AG09319 (cell line): ENCODE measurements around the gene KCNK5.

Experiments used
- DNase-seq: peaks from one replicate; pipeline ENCODE4 v3.0.0-alpha.2; 2010; ENCODE audit warnings: low read depth; ENCODE audit errors: extremely low read depth
- CTCF ChIP-seq: IDR thresholded peaks from 2 replicates; pipeline ENCODE4 v1.5.1; 2011; ENCODE audit warnings: low read depth, mild to moderate bottlenecking, inconsistent platforms, low read length, moderate library complexity

The KCNK5 gene

GRCh38 chr6:39181826-39182225 lies 47.4 kb downstream of the KCNK5 start:
- no peak for TF ChIP-seq CTCF
- no peak for DNase-seq

DNA sequence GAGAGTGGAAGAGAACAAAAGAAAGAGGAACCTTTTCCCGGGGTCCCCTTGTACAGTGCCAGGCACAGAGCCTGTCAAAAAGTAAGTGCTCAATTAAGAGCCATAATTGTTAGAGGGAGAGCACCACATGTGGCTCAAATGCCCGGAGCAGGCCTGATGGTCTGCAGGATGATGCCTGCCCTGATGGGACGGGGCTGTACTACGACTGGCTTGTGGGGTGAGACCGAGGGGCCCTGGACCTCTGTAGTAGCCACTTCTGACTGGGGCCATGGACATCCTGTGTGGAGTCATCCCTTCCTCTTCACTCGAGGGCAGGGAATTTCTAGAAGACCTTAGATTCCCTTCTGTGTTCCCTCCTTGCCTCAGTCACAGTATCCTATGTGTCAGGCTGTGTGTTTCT lies 47.9 kb downstream of the KCNK5 start:
- TF ChIP-seq CTCF, result no peak
- no peak for DNase-seq

DNA sequence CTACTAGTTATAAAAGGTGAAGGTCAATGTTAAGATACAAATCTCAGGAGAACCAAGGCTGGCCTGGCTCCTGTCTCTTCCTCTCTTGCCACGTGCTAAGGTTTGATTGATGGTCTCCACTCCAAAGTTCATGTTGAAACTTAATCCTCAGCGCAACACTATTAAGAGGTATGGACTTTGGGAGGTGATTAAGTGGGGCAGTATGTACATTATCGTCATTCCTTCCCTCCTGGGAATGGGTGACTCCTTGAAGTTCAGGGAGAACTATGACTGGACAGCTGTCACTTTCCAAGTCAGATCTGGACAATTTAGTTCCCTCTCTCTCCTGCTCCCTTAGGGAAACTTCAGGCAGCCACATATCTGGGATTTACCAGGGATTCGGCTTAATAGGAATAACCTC lies 50.5 kb downstream of the KCNK5 start:
- DNase-seq, result no peak
- TF ChIP-seq CTCF, result no peak

- DNase-seq, result no peak
- TF ChIP-seq CTCF, result no peak
Observed at GRCh38 chr6:39178235-39178634, 51.0 kb downstream of the KCNK5 start.

GRCh38 chr6:39177130-39177529 lies 52.1 kb downstream of the KCNK5 start:
- no peak for TF ChIP-seq CTCF
- no peak for DNase-seq

DNA sequence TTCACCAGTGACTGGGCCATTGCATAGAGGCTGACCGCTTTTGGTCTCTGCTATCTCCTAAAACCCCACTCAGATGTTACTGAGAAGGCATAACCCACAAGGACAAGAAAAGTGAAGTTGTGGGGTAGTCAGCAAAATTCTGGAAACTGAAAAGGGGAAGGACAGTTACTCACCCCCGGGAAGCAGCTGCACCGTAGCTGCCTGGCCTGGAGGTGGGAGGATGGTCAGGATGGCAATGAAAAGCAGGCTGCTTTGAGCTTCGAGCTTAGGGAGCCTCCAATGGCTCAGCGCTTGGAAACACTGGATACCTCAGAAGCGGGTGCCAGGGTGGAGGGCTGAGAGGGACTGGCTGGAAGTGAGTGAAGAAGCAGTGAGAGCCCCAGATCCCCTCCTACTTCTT lies 56.0 kb downstream of the KCNK5 start:
- no peak for DNase-seq
- no peak for TF ChIP-seq CTCF

DNA sequence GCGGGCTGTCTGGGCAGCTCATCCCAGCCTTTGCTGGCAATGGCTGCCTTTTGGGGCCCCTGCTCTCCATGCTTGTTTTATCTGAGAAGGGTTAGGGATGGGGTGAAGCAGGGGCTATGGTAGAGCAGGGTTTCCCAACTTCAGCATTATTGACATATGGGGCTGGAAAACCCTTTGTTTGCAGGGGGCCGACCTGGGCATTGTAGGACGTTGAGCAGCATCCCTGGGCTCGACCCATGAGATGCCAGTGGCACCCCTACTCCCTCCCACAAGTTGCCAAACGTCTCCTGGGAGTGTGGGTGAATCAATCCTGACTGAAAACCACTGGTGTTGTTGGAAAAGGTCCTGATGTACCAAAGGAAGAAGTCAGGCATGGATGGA lies 56.9 kb downstream of the KCNK5 start:
- no peak for TF ChIP-seq CTCF
- no peak for DNase-seq
